RWPE2 (cell line): Measurements from ENCODE around the gene DGKZ.
A peak's percentile ranks its signal among the peaks of the same experiment; 100 is the strongest.

Experiments used
- ATAC-seq: fragments of 200-7000 bp; cut with Tn5 transposase; 3 replicates; pipeline ENCODE4 v1.9.1; 2021; ENCODE audit warnings: low read depth
- DNase-seq: peaks from one replicate; pipeline ENCODE4 v3.0.0-alpha.2; 2020; ENCODE audit warnings: low spot score
- H3K27ac ChIP-seq: fragments of 450-650 bp; 2 replicates; pipeline ENCODE4 v1.5.1; 2017; ENCODE audit warnings: mild to moderate bottlenecking; ENCODE audit not compliant: poor library complexity, severe bottlenecking
- H3K27me3 ChIP-seq: fragments of 250-450 bp; sonication (Bioruptor Pico); 2 replicates; pipeline ENCODE4 v1.5.1; 2021; ENCODE audit warnings: mild to moderate bottlenecking, moderate library complexity; ENCODE audit not compliant: insufficient read depth, poor library complexity, severe bottlenecking
- H3K36me3 ChIP-seq: fragments of 250-450 bp; sonication (Bioruptor Pico); 2 replicates; pipeline ENCODE4 v1.5.1; 2020; ENCODE audit warnings: low read depth, mild to moderate bottlenecking, moderate library complexity
- H3K4me1 ChIP-seq: fragments of 250-450 bp; sonication (Bioruptor Pico); 2 replicates; pipeline ENCODE4 v1.5.1; 2021; ENCODE audit warnings: mild to moderate bottlenecking, moderate library complexity; ENCODE audit not compliant: insufficient read depth, poor library complexity, severe bottlenecking
- H3K4me3 ChIP-seq: fragments of 250-450 bp; sonication (Bioruptor Pico); 2 replicates; pipeline ENCODE4 v1.5.1; 2021; ENCODE audit warnings: mild to moderate bottlenecking, moderate library complexity; ENCODE audit not compliant: severe bottlenecking
- H3K9me3 ChIP-seq: fragments of 250-450 bp; sonication (Bioruptor Pico); 2 replicates; pipeline ENCODE4 v1.5.1; 2021; ENCODE audit warnings: mild to moderate bottlenecking, moderate library complexity; ENCODE audit not compliant: severe bottlenecking
- TF ChIP-seq, protein P1 (sequence below): fragments of 450-650 bp; IDR thresholded peaks from one replicate; pipeline ENCODE4 v1.5.1; 2017; ENCODE audit warnings: mild to moderate bottlenecking, moderate library complexity; ENCODE audit not compliant: poor library complexity, severe bottlenecking

Gene DGKZ

DNA sequence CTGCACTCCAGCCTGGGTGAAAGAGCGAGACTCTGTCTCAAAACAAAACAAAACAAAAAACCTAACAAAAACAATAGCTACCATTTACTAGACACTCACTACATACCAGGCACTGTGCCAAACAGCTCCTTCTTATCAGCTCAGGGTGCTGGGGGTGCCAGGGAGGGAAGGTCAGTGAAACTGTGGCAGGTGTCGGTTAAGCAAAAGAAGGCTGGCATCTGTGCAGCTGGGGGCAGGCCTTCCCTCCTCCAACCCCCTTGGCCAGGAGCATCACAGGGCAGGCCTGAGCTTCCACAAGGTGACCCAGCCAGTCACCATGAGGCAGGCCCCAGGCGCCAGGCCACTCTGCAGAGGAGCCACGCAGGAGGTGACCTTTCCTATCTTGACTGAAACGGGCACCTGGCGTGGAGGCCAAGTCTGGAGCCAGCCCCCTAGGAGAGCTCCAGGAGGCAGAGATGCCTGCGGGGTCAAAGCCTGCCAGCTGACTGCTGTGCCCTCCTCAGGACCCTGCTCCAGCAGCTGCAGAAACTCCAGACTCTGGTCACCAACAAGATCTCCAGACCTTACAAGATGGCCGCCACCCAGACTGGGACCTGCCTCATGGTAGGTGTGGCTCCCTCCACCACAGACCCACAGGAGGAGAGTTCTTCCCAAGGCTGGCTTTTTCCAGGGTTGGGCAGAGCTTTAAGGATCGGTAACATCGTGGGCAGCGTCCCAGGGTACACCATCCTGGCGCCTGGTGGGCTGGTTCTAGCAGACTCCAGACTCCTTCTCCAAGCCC lies 31.3 kb upstream of the DGKZ start:
- H3K27me3 ChIP-seq: no peaks in the 10 kb centered on the region
- no peak overlapping the region for H3K27ac ChIP-seq
- H3K36me3 ChIP-seq: no peaks in the 10 kb centered on the region
- TF ChIP-seq, protein P1, sequence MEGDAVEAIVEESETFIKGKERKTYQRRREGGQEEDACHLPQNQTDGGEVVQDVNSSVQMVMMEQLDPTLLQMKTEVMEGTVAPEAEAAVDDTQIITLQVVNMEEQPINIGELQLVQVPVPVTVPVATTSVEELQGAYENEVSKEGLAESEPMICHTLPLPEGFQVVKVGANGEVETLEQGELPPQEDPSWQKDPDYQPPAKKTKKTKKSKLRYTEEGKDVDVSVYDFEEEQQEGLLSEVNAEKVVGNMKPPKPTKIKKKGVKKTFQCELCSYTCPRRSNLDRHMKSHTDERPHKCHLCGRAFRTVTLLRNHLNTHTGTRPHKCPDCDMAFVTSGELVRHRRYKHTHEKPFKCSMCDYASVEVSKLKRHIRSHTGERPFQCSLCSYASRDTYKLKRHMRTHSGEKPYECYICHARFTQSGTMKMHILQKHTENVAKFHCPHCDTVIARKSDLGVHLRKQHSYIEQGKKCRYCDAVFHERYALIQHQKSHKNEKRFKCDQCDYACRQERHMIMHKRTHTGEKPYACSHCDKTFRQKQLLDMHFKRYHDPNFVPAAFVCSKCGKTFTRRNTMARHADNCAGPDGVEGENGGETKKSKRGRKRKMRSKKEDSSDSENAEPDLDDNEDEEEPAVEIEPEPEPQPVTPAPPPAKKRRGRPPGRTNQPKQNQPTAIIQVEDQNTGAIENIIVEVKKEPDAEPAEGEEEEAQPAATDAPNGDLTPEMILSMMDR: no peak
- H3K4me1 ChIP-seq: no peaks in the 10 kb centered on the region
- H3K4me3 ChIP-seq: no peak overlapping the region
- ATAC-seq (no peak), DNase-seq (no peak)
- H3K9me3 ChIP-seq: no peaks in the 10 kb centered on the region

DNA sequence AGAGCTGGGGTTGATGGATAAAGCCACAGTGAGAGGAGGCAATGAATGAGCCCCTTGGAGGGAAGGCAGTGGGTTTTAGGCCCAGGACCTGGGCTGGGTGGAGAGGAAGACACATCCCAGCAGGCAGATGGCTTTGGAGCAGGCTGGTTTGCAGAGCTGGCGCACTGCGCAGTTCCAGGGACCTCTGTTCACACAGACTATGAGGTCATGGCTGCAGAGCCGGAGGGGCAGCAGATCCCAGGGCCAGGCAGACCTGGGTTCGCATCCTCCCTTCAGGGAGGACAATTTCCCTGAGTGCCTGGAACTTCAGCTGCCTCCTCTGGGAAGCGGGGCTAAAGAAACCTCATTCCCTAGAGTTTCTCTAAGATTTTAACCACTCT lies 28.2 kb upstream of the DGKZ start:
- TF ChIP-seq, protein P1: no peak
- Histone ChIP-seq H3K4me1 (no peaks in the 10 kb centered on the region), H3K27me3 (no peaks in the 10 kb centered on the region), H3K36me3 (no peaks in the 10 kb centered on the region), H3K27ac (no peak overlapping the region), H3K4me3 (no peak overlapping the region), H3K9me3 (no peaks in the 10 kb centered on the region)
- no peak for ATAC-seq
- no peak for DNase-seq

DNA sequence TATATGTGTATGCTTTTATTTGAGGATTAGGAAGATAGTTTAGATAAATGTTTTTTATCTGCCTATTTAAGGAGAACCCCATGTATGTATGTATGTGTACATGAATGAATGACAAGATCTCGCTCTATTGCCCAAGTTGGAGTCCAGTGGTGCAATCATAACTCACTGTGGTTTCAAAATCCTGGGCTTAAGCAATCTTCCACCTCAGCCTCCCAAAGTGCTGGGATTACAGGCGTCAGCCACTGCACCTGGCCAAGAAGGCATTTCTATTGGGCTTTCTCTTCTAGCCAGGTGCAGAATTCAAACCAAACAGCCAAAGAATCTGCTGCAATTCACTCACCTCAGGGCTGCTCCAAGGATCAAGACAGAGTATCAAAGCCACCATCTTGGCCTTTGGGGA lies 25.5 kb upstream of the DGKZ start:
- Histone ChIP-seq H3K36me3 (no peaks in the 10 kb centered on the region), H3K4me3 (no peak overlapping the region), H3K9me3 (no peaks in the 10 kb centered on the region), H3K27ac (no peak overlapping the region), H3K27me3 (no peaks in the 10 kb centered on the region), H3K4me1 (no peaks in the 10 kb centered on the region)
- no peak for DNase-seq
- ATAC-seq: peak; percentile 53; the same call in 1 of the 3 replicates
- TF ChIP-seq, protein P1: no peak

DNA sequence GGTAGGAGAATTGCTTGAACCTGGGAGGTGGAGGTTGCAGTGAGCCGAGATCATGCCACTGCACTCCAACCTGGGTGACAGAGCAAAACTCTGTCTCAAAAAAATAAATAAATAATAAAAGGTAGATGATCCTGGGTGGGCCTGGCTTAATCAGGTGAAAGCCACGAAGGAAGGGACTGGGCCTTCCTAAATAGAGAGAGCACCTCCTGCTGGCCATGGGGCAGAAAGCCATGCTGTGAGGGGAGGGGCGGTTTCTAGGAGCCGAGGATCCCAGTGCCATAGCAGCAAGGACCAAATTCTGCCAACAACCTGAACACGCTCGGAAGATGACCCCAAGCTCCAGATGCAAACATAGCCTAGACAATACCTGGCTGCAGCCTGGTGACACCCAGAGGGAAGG lies 24.5 kb upstream of the DGKZ start:
- TF ChIP-seq, protein P1: no peak
- Histone ChIP-seq H3K4me3 (no peak overlapping the region), H3K4me1 (no peaks in the 10 kb centered on the region), H3K27me3 (no peaks in the 10 kb centered on the region), H3K36me3 (no peaks in the 10 kb centered on the region), H3K27ac (no peak overlapping the region), H3K9me3 (no peaks in the 10 kb centered on the region)
- DNase-seq (no peak), ATAC-seq (no peak)

DNA sequence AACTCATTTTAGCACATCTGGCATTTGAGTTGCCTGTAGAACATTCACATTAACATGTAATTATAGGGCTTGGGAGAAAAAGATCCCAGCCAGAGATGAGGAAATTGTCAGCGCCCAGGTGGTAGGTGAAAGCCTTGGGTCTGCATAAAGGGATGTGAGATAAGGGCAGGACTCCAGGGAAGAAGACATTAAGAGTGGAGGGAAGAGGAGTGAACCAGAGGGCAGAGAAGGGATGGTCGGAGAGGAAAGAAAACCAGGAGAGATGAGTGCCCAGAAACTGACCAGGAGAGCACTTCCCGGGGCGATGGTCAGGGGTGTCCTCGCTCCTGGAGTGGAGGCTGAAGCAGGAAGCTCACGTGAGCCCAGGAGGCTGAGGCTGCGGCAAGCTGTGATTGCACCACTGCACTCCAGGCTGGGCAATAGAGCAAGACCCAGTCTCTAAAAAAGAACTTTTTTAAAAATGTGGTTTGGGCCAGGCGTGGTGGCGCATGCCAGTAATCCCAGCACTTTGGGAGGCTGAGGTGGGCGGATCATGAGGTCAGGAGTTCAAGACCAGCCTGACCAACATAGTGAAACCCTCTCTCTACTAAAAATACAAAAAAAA lies 20.3 kb upstream of the DGKZ start:
- ATAC-seq (no peak), DNase-seq (no peak)
- Histone ChIP-seq H3K4me1 (no peaks in the 10 kb centered on the region), H3K27ac (no peak overlapping the region), H3K27me3 (peaks cover 23% of the 10 kb centered on the region), H3K4me3 (no peak overlapping the region), H3K36me3 (no peaks in the 10 kb centered on the region), H3K9me3 (no peaks in the 10 kb centered on the region)
- TF ChIP-seq, protein P1: no peak
